Progenitor cell of endocrine pancreas (in vitro differentiated cells): Measurements from ENCODE around the gene REXO5. TPM values are rescaled to one million over a fixed set of nuclear protein-coding genes. Genes with fewer than 3 reads are reported as not detected.

Experiments used
- DNase-seq: peaks from one replicate; pipeline ENCODE4 v3.0.0; 2021; ENCODE audit warnings: low spot score; ENCODE audit not compliant: unreplicated experiment
- H3K27ac Mint-ChIP-seq: 2 replicates; pipeline ENCODE4 v1.8.0; 2021; ENCODE audit warnings: mild to moderate bottlenecking, moderate library complexity, mixed read lengths
- H3K27me3 Mint-ChIP-seq: 2 replicates; pipeline ENCODE4 v1.8.0; 2021; ENCODE audit warnings: mixed read lengths
- H3K36me3 Mint-ChIP-seq: 2 replicates; pipeline ENCODE4 v1.8.0; 2022; ENCODE audit warnings: mixed read lengths; ENCODE audit not compliant: insufficient read depth
- H3K4me1 Mint-ChIP-seq: 2 replicates; pipeline ENCODE4 v1.8.0; 2021; ENCODE audit warnings: low read depth, mixed read lengths
- H3K4me3 Mint-ChIP-seq: 2 replicates; pipeline ENCODE4 v1.8.0; 2021; ENCODE audit warnings: low read depth, mild to moderate bottlenecking, moderate library complexity, mixed read lengths
- H3K9me3 Mint-ChIP-seq: 2 replicates; pipeline ENCODE4 v1.8.0; 2021; ENCODE audit warnings: low read depth, mixed read lengths
- total RNA-seq: library from RNA; stranded (reverse); gene quantifications from 2 replicates; pipeline ENCODE4 v1.2.1, GENCODE V29; 2021
- TF ChIP-seq, protein P1 (sequence below): fragments of 200-600 bp; sonication (generic); IDR thresholded peaks from one replicate; pipeline ENCODE4 v1.5.0; 2021; ENCODE audit warnings: antibody characterized with exemption, mild to moderate bottlenecking; ENCODE audit not compliant: unreplicated experiment

The REXO5 gene
- total RNA-seq, 1 donor from 2014 or later: 8.0 TPM

DNA sequence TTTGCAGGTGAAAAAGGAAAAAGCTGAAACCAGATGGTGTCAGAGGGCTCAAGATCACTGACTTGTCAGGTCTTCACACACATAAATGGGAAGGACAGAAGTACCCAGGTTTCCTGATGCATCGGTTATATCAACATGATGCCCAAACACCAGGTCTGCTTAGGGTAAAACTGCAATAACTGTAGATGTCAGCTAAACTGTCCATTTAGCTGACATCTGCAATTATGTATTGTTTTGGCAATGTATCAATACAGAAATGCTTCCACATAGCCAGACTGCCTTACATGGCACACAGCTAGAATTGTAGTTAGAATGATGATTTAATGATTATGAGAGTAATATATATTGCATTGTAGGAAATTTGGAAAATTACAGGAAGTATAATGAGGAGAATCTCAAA lies 37.5 kb upstream of the REXO5 start:
- TF ChIP-seq, protein P1, sequence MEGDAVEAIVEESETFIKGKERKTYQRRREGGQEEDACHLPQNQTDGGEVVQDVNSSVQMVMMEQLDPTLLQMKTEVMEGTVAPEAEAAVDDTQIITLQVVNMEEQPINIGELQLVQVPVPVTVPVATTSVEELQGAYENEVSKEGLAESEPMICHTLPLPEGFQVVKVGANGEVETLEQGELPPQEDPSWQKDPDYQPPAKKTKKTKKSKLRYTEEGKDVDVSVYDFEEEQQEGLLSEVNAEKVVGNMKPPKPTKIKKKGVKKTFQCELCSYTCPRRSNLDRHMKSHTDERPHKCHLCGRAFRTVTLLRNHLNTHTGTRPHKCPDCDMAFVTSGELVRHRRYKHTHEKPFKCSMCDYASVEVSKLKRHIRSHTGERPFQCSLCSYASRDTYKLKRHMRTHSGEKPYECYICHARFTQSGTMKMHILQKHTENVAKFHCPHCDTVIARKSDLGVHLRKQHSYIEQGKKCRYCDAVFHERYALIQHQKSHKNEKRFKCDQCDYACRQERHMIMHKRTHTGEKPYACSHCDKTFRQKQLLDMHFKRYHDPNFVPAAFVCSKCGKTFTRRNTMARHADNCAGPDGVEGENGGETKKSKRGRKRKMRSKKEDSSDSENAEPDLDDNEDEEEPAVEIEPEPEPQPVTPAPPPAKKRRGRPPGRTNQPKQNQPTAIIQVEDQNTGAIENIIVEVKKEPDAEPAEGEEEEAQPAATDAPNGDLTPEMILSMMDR: no peak
- Mint-ChIP-seq H3K27me3 (no peaks in the 10 kb centered on the region), H3K27ac (no peak overlapping the region), H3K9me3 (peaks cover 3% of the 10 kb centered on the region), H3K36me3 (peaks cover 24% of the 10 kb centered on the region), H3K4me3 (no peak overlapping the region), H3K4me1 (peaks cover 12% of the 10 kb centered on the region)
- no peak for DNase-seq

DNA sequence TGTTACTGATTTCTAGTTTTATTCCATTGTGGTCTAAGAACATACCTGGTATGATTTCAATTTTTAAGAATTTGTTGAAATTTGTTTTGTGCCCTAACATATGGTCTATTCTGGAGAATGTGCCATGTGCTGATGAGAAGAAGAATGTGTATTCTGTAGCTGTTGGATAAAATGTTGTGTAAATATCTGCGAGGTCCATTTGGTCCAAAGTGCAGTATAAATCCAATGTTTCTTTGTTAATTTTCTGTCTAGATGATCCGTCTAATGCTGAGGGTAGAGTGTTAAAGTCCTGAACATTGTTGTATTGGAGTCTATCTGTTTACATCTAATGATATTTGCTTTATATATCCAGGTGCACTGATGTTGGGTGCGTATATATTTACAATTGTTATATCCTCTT lies 32.6 kb upstream of the REXO5 start:
- Mint-ChIP-seq H3K36me3 (peaks cover 32% of the 10 kb centered on the region), H3K9me3 (peaks cover 3% of the 10 kb centered on the region), H3K4me3 (no peak overlapping the region), H3K4me1 (no peaks in the 10 kb centered on the region), H3K27me3 (no peaks in the 10 kb centered on the region), H3K27ac (no peak overlapping the region)
- TF ChIP-seq, protein P1: no peak
- no peak for DNase-seq

DNA sequence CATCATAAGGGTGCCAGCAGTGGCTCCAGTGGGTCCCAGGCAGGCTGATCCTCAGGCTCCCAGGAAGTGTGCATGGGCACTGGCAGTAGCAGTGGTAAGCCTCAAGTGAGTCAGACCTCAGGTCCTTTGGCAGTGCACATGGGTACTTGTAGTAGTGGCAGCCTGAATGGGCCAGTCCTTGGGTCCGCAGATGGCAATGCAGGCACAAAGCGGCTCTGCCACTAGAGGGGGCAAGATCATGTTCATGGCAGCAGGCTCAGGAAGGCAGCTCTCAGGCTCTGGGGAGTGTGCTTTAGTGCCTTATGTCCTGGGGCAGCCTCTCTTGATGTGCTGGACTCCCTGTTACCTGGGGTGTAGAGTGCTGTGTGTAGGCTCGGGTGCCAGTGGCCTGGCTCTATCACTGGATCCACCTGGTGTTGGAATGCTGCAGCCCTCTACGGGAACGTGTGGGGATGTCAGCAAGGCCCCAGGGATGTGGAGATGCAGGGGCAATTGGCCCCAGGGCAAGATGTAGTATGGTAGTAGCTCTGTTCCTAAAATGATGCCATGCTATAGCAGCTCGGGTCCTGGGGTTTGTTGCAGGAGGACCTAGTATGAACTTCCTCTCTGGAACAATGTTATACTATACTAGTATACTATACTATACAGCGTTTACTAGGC lies 31.5 kb upstream of the REXO5 start:
- Mint-ChIP-seq H3K4me1 (no peaks in the 10 kb centered on the region), H3K27ac (no peak overlapping the region), H3K36me3 (peaks cover 32% of the 10 kb centered on the region), H3K27me3 (no peaks in the 10 kb centered on the region), H3K9me3 (peaks cover 3% of the 10 kb centered on the region), H3K4me3 (no peak overlapping the region)
- DNase-seq: peak; percentile 39
- TF ChIP-seq, protein P1: peak; percentile 73

- DNase-seq: no peak
- H3K36me3 Mint-ChIP-seq: peaks cover 13% of the 10 kb centered on the region
- H3K27me3 Mint-ChIP-seq: no peaks in the 10 kb centered on the region
- H3K9me3 Mint-ChIP-seq: no peaks in the 10 kb centered on the region
- no peak overlapping the region for H3K27ac Mint-ChIP-seq
- H3K4me1 Mint-ChIP-seq: peaks cover 2% of the 10 kb centered on the region
- TF ChIP-seq, protein P1: no peak
- H3K4me3 Mint-ChIP-seq: no peak overlapping the region
Measured at GRCh38 chr16:20781697-20782096, 24.6 kb upstream of the REXO5 start.

GRCh38 chr16:20782470-20782869 lies 23.9 kb upstream of the REXO5 start:
- DNase-seq: no peak
- Mint-ChIP-seq H3K36me3 (peaks cover 9% of the 10 kb centered on the region), H3K4me3 (no peak overlapping the region), H3K27ac (no peak overlapping the region), H3K27me3 (no peaks in the 10 kb centered on the region), H3K4me1 (peaks cover 2% of the 10 kb centered on the region), H3K9me3 (no peaks in the 10 kb centered on the region)
- TF ChIP-seq, protein P1: no peak
